HepG2 (cell line): ENCODE results near the gene CFAP61. TPM values are rescaled to one million over a fixed set of nuclear protein-coding genes. Genes with fewer than 3 reads are reported as not detected.

Experiments
- ATAC-seq: fragments of 200-7000 bp; cut with Tn5 transposase; 3 replicates; pipeline ENCODE4 v1.9.1; 2020; ENCODE audit warnings: mild to moderate bottlenecking, moderate library complexity
- BruUV-seq: library from RNA; stranded (reverse); fragments of 400-500 nt; replicated peaks from 2 replicates; lab custom pipeline; 2021; lab: Mats Ljungman, UMichigan
- CTCF ChIA-PET: fragments of 300-600 bp; formaldehyde crosslinking; extraction: SDS; loops from one replicate; lab custom pipeline; 2021; ENCODE audit warnings: low total read pairs, inconsistent platforms, low intra/inter-chr PET ratio; lab: Yijun Ruan, JAX
- POLR2A ChIA-PET: fragments of 350-600 bp; sonication (Branson Sonifier 250); formaldehyde crosslinking; loops from one replicate; lab custom pipeline; 2020; ENCODE audit warnings: antibody characterized with exemption, inconsistent platforms; lab: Yijun Ruan, JAX
- DNase-seq: peaks from one replicate; pipeline ENCODE4 v3.0.0-alpha.2; 2015; ENCODE audit warnings: low spot score
- FAIRE-seq: peaks from 3 replicates; lab custom pipeline; 2011; peaks lifted over from hg19 to GRCh38; lab: Jason Lieb, UNC
- H2AFZ ChIP-seq: one replicate; pipeline ENCODE4 v1.6.1; 2011; ENCODE audit warnings: low read length, inconsistent platforms
- H3K27ac ChIP-seq: fragments of 300-600 bp; 3 replicates; pipeline ENCODE4 v1.8.0; 2011; ENCODE audit warnings: mixed run types, mild to moderate bottlenecking, mixed read lengths, low read length, inconsistent platforms; ENCODE audit not compliant: insufficient read depth; ENCODE audit errors: extremely low read length
- H3K27me3 ChIP-seq, 2 experiments: fragments of 200-600 bp in 1 of 2; 2 replicates in 1 of 2; 3 replicates in 1 of 2; pipeline versions ENCODE4 v1.6.0 to v1.8.0; 2011; ENCODE audit warnings: low read length in 2 of 2, mild to moderate bottlenecking in 2 of 2, moderate library complexity in 2 of 2, inconsistent platforms in 1 of 2; ENCODE audit not compliant: insufficient read depth in 2 of 2, control insufficient read depth in 1 of 2
- H3K36me3 ChIP-seq, 2 experiments: fragments of 200-600 bp in 1 of 2; replicated peaks in 1 of 2; 2 replicates in 1 of 2; 3 replicates in 1 of 2; pipeline versions ENCODE4 v1.5.1 to v1.8.0; 2011; ENCODE audit warnings: low read length in 2 of 2, inconsistent platforms in 1 of 2; ENCODE audit not compliant: insufficient read depth in 2 of 2, control insufficient read depth in 1 of 2
- H3K4me1 ChIP-seq: 2 replicates; pipeline ENCODE4 v1.5.1; 2012; ENCODE audit warnings: low read length, inconsistent platforms; ENCODE audit not compliant: insufficient read depth
- H3K4me2 ChIP-seq: 2 replicates; pipeline ENCODE4 v1.6.0; 2011; ENCODE audit warnings: low read depth, low read length, inconsistent platforms
- H3K4me3 ChIP-seq, 3 experiments: fragments of 200-600 bp in 1 of 3; sonication (generic), shearing (Covaris generic) in 1 of 3; replicated peaks in 1 of 3; 2 replicates each; pipeline ENCODE4 v1.5.1; 2011 to 2016; ENCODE audit warnings: low read length in 3 of 3, inconsistent platforms in 2 of 3, low read depth in 2 of 3, mild to moderate bottlenecking in 2 of 3, control low read depth in 1 of 3, mixed read lengths in 1 of 3; ENCODE audit not compliant: insufficient read depth in 1 of 3
- H3K79me2 ChIP-seq: one replicate; pipeline ENCODE4 v1.6.1; 2011; ENCODE audit warnings: low read length, inconsistent platforms; ENCODE audit not compliant: insufficient read depth
- H3K9ac ChIP-seq: 2 replicates; pipeline ENCODE4 v1.6.0; 2011; ENCODE audit warnings: mild to moderate bottlenecking, low read depth, low read length, inconsistent platforms; ENCODE audit not compliant: insufficient read depth
- H3K9me3 ChIP-seq: 2 replicates; pipeline ENCODE4 v1.5.1; 2012; ENCODE audit warnings: mild to moderate bottlenecking, low read length
- H4K20me1 ChIP-seq: 2 replicates; pipeline ENCODE4 v1.6.0; 2011; ENCODE audit warnings: inconsistent platforms, mild to moderate bottlenecking, low read length, moderate library complexity; ENCODE audit not compliant: insufficient read depth
- ARNTL ChIP-seq: sonication (generic); formaldehyde crosslinking; IDR thresholded peaks from 2 replicates; pipeline ENCODE4 v1.4.0; 2020; ENCODE audit warnings: mild to moderate bottlenecking, missing genetic modification reagents
- CBX1 ChIP-seq: IDR thresholded peaks from one replicate; pipeline ENCODE4 v1.6.1; 2016; ENCODE audit warnings: antibody characterized with exemption, low read depth
- IRX3 ChIP-seq: sonication (generic); formaldehyde crosslinking; IDR thresholded peaks from 2 replicates; pipeline ENCODE4 v1.8.1; 2023; ENCODE audit warnings: mild to moderate bottlenecking, low read depth, missing genetic modification reagents, borderline replicate concordance
- KMT2B ChIP-seq: IDR thresholded peaks from 2 replicates; pipeline ENCODE4 v1.6.1; 2016; ENCODE audit warnings: missing genetic modification reagents, missing compliant biosample characterization
- NCOA1 ChIP-seq: sonication (generic); formaldehyde crosslinking; IDR thresholded peaks from 2 replicates; pipeline ENCODE4 v1.9.0; 2021; ENCODE audit warnings: missing genetic modification reagents
- NFATC3 ChIP-seq: sonication (generic); formaldehyde crosslinking; IDR thresholded peaks from 2 replicates; pipeline ENCODE4 v1.5.1; 2020; ENCODE audit warnings: mild to moderate bottlenecking, missing genetic modification reagents
- NR2C2 ChIP-seq: sonication (generic); formaldehyde crosslinking; IDR thresholded peaks from 2 replicates; pipeline ENCODE4 v1.4.0; 2020; ENCODE audit warnings: missing genetic modification reagents, mild to moderate bottlenecking, moderate library complexity, borderline replicate concordance
- PLRG1 ChIP-seq: fragments of 450-650 bp; conservative IDR thresholded peaks from 2 replicates; pipeline ENCODE4 v1.6.1; 2016
- SP140L ChIP-seq: sonication (generic); formaldehyde crosslinking; IDR thresholded peaks from 2 replicates; pipeline ENCODE4 v1.4.0; 2020; ENCODE audit warnings: missing genetic modification reagents, borderline replicate concordance
- TBX3 ChIP-seq: fragments of 450-650 bp; IDR thresholded peaks from 2 replicates; pipeline ENCODE4 v1.6.1; 2017; ENCODE audit warnings: antibody characterized with exemption, mild to moderate bottlenecking, inconsistent platforms, borderline replicate concordance
- ZIK1 ChIP-seq: sonication (generic); formaldehyde crosslinking; IDR thresholded peaks from 2 replicates; pipeline ENCODE4 v1.5.0; 2020; ENCODE audit warnings: mild to moderate bottlenecking, low read depth, missing genetic modification reagents, borderline replicate concordance
- ZMYM3 ChIP-seq: sonication (generic); formaldehyde crosslinking; IDR thresholded peaks from 2 replicates; pipeline ENCODE4 v1.5.1; 2020; ENCODE audit warnings: mild to moderate bottlenecking, missing genetic modification reagents
- ZNF678 ChIP-seq: sonication (generic); formaldehyde crosslinking; IDR thresholded peaks from 2 replicates; pipeline ENCODE4 v1.4.0; 2020; ENCODE audit warnings: mild to moderate bottlenecking, missing genetic modification reagents
- WGBS: methylation state at CpG from one replicate; pipeline ENCODE4 v1.1.6; 2017; ENCODE audit warnings: low lambda C conversion rate; 5-methylcytosine and 5-hydroxymethylcytosine counted together
- in situ Hi-C: cut with HindIII; loops from 2 replicates; pipeline ENCODE4 v1.10.0; 2017; ENCODE audit warnings: low pct_unique_long_range_greater_than_20kb; ENCODE audit not compliant: extremely low pct_ligation_motif_present
- intact Hi-C: fragments of 100-400 bp; cut with micrococcal nuclease; formaldehyde crosslinking; loops from one replicate; pipeline ENCODE4 v1.10.0; 2022; ENCODE audit not compliant: unreplicated experiment
- polyA plus RNA-seq, 8 experiments: library from polyadenylated mRNA; depleted of rRNA in 3 of 8; stranded (reverse) in 7 of 8; unstranded in 1 of 8; fragments of >200 nt; fragmentation: Illumina TruSeq in 4 of 8; extraction: Trizol in 4 of 8; gene quantifications; 2 replicates each; pipeline versions ENCODE4 v1.2.1 to v1.2.3, GENCODE V29; 2011 to 2016; ENCODE audit warnings: low read depth in 4 of 8, missing spikeins in 1 of 8, mixed read lengths in 1 of 8; ENCODE audit not compliant: insufficient read depth in 1 of 8
- total RNA-seq, 5 experiments: library from RNA; depleted of rRNA; stranded (reverse); fragments of >200 nt; fragmentation: Illumina TruSeq; extraction: Trizol; gene quantifications; 2 replicates each; pipeline ENCODE4 v1.2.3, GENCODE V29; 2016; ENCODE audit warnings: low read depth in 1 of 5
- TF ChIP-seq, protein P1 (sequence below): sonication (generic); formaldehyde crosslinking; IDR thresholded peaks from 2 replicates; pipeline ENCODE4 v1.5.1; 2020; ENCODE audit warnings: missing genetic modification reagents, mild to moderate bottlenecking, borderline replicate concordance
- TF ChIP-seq, protein P2 (sequence below): sonication (generic); formaldehyde crosslinking; conservative IDR thresholded peaks from 2 replicates; pipeline ENCODE4 v1.8.0; 2022; ENCODE audit warnings: missing genetic modification reagents

Gene CFAP61
- total and polyA plus RNA-seq, 2 of the 13 experiments (the other 11 are each of a cell fraction or from before 2014, with no cell fraction given) = 0.27 TPM; not detected in 1

- Histone ChIP-seq H3K4me1 (no peaks in the 10 kb centered on the region), H3K9me3 (no peaks in the 10 kb centered on the region), H3K27ac (no peak overlapping the region), H3K4me3 (no peak overlapping the region), H3K27me3 (no peaks in the 10 kb centered on the region), H3K4me2 (no peak overlapping the region), H3K79me2 (no peaks in the 10 kb centered on the region), H4K20me1 (no peaks in the 10 kb centered on the region), H3K36me3 (no peaks in the 10 kb centered on the region), H2AFZ (no peak overlapping the region), H3K9ac (no peak overlapping the region)
- TF ChIP-seq NFATC3 (CRISPR knock-in tag) (no peak), NR2C2 (CRISPR knock-in tag) (no peak), ZIK1 (no peak), ZMYM3 (no peak), NCOA1 (CRISPR knock-in tag) (no peak), KMT2B (CRISPR knock-in tag) (no peak), ARNTL (no peak), PLRG1 (no peak), CBX1 (no peak), SP140L (no peak), ZNF678 (CRISPR knock-in tag) (no peak), TBX3 (no peak), IRX3 (no peak)
- TF ChIP-seq, protein P1, sequence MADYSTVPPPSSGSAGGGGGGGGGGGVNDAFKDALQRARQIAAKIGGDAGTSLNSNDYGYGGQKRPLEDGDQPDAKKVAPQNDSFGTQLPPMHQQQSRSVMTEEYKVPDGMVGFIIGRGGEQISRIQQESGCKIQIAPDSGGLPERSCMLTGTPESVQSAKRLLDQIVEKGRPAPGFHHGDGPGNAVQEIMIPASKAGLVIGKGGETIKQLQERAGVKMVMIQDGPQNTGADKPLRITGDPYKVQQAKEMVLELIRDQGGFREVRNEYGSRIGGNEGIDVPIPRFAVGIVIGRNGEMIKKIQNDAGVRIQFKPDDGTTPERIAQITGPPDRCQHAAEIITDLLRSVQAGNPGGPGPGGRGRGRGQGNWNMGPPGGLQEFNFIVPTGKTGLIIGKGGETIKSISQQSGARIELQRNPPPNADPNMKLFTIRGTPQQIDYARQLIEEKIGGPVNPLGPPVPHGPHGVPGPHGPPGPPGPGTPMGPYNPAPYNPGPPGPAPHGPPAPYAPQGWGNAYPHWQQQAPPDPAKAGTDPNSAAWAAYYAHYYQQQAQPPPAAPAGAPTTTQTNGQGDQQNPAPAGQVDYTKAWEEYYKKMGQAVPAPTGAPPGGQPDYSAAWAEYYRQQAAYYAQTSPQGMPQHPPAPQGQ = no peak
- TF ChIP-seq, protein P2, sequence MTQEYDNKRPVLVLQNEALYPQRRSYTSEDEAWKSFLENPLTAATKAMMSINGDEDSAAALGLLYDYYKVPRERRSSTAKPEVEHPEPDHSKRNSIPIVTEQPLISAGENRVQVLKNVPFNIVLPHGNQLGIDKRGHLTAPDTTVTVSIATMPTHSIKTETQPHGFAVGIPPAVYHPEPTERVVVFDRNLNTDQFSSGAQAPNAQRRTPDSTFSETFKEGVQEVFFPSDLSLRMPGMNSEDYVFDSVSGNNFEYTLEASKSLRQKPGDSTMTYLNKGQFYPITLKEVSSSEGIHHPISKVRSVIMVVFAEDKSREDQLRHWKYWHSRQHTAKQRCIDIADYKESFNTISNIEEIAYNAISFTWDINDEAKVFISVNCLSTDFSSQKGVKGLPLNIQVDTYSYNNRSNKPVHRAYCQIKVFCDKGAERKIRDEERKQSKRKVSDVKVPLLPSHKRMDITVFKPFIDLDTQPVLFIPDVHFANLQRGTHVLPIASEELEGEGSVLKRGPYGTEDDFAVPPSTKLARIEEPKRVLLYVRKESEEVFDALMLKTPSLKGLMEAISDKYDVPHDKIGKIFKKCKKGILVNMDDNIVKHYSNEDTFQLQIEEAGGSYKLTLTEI (CRISPR knock-in tag) = no peak
- DNase-seq = no peak
- ChIA-PET POLR2A (no interaction called here), CTCF (no interaction called here)
- WGBS = 15% methylated on average over 3 of the region's 3 CpGs
- intact Hi-C loops (no loop called here), in situ Hi-C loops (no loop called here)
- BruUV-seq = no TSS peak
- FAIRE-seq = no peak
- no peak for ATAC-seq
Measured at GRCh38 chr20:20289331-20289730, 237.0 kb downstream of the CFAP61 start.
